ENCODE results near the gene SNED1.

The SNED1 gene

DNA sequence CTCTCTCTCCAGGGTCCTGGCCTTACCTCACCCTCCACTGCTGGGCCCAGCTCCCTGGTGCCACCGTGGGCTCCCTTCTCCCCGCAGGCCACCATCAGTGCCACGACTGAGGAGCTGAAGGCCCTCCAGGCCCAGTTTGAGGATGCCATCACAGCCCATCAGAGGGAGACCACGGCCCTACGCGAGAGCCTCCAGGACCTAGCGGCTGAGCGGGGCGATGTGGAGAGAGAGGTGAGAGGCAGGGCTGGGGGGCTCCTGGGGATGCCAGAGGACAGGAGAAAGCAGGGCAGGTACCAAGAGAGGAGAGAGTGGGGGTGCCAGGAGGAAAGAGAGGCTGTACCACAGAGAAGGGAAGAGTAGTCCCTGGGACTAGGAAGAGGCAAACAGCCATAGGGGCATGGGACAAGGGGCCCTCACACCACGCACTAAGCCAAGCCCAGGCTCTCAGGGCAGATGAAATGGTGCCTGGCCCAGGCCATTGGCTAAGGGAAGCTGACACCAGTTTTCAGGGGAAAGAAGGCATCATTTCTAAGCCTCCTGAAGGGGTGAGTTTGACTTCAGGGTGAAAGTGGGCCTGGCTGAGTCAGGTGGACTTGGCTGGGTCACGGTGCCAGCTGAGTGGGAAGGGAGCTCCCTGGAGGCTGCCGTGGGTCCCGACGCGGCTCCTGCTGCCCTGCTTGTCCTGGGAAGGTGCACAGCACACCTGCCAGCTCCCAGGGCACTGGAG is 39.0 kb upstream of the SNED1 start:
- Histone ChIP-seq H3K9me3 (no peaks in the 10 kb centered on the region), H3K4me3 (ENCODE audit: low read depth in 1 of 2, low read length in 1 of 2) (no peak overlapping the region), H3K4me1 (ENCODE audit: control insufficient read depth in 1 of 2, insufficient read depth in 1 of 2, low read depth in 1 of 2, low read length in 1 of 2) (peaks cover 0 to 4% of the 10 kb centered on the region in 2 experiments), H3K27me3 (no peaks in the 10 kb centered on the region), H3K27ac (no peak overlapping the region), H3K36me3 (no peaks in the 10 kb centered on the region)
- TF ChIP-seq, protein P1, sequence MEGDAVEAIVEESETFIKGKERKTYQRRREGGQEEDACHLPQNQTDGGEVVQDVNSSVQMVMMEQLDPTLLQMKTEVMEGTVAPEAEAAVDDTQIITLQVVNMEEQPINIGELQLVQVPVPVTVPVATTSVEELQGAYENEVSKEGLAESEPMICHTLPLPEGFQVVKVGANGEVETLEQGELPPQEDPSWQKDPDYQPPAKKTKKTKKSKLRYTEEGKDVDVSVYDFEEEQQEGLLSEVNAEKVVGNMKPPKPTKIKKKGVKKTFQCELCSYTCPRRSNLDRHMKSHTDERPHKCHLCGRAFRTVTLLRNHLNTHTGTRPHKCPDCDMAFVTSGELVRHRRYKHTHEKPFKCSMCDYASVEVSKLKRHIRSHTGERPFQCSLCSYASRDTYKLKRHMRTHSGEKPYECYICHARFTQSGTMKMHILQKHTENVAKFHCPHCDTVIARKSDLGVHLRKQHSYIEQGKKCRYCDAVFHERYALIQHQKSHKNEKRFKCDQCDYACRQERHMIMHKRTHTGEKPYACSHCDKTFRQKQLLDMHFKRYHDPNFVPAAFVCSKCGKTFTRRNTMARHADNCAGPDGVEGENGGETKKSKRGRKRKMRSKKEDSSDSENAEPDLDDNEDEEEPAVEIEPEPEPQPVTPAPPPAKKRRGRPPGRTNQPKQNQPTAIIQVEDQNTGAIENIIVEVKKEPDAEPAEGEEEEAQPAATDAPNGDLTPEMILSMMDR (IDR thresholded peaks at IDR 0.05) = no peak

DNA sequence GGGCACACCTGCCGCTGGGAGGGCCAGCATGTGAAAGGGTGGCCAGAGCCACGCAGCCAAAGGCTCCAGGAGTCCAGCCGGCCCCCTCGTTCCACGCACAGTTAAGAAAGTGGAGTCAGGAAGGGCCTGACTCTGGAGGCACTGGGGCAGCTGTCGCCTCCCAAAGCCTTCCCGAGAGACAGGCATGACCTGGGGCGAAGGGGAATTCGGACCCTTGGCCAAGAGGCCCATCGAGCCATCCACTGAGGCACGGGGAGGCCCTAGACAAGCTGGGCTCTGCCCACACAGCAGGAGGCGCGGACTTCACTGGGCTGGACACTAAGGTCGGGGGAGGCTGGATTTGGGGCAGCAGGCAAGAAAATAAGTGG is 38.5 kb upstream of the SNED1 start:
- H3K27ac ChIP-seq = no peak overlapping the region
- H3K36me3 ChIP-seq = no peaks in the 10 kb centered on the region
- TF ChIP-seq, protein P1 (IDR thresholded peaks at IDR 0.05) = no peak
- peaks cover under 1% of the 10 kb centered on the region for H3K27me3 ChIP-seq
- no peak overlapping the region for H3K4me3 ChIP-seq (ENCODE audit: low read depth in 1 of 2, low read length in 1 of 2)
- peaks cover 0 to 4% of the 10 kb centered on the region in 2 experiments for H3K4me1 ChIP-seq (ENCODE audit: control insufficient read depth in 1 of 2, insufficient read depth in 1 of 2, low read depth in 1 of 2, low read length in 1 of 2)
- no peaks in the 10 kb centered on the region for H3K9me3 ChIP-seq

DNA sequence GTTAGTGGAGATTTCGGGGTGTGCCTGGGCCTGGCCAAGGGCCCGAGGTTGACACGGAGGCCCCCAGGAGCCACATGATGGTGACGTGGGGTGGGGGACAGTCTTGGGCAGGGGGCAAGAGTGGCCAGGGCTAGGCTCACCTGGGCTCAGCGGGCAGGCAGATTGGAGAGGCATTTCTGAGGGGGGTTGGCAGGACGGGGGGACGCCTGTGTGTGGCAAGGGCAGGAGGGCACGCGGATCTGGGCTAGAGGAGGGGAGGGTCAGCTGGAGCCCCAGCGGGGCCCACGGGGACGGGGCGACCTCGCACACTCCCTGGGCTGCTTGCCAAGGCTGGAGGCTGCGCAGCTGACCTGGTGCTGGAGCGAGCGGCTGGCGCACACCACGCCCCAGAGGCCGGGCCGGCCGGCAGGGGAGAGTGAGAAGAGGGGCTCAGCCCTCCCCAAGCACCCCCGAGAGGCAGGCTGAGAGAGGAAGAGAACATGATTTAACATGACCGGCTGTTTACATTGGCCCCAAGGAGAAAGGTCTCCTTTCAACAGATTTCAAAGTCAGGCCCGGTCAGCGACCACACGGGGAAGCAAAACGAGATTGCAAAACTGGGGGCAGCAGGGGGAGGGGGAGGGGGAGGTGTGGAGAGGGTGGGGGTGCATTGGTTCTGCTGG is 38.0 kb upstream of the SNED1 start:
- TF ChIP-seq, protein P1 (IDR thresholded peaks at IDR 0.05) = no peak
- H3K4me1 ChIP-seq (ENCODE audit: control insufficient read depth in 1 of 2, insufficient read depth in 1 of 2, low read depth in 1 of 2, low read length in 1 of 2) = peaks cover 0 to 8% of the 10 kb centered on the region in 2 experiments
- H3K27me3 ChIP-seq = peaks cover 5% of the 10 kb centered on the region
- no peak overlapping the region for H3K27ac ChIP-seq
- no peaks in the 10 kb centered on the region for H3K9me3 ChIP-seq
- no peaks in the 10 kb centered on the region for H3K36me3 ChIP-seq
- H3K4me3 ChIP-seq (ENCODE audit: low read depth in 1 of 2, low read length in 1 of 2) = no peak overlapping the region

DNA sequence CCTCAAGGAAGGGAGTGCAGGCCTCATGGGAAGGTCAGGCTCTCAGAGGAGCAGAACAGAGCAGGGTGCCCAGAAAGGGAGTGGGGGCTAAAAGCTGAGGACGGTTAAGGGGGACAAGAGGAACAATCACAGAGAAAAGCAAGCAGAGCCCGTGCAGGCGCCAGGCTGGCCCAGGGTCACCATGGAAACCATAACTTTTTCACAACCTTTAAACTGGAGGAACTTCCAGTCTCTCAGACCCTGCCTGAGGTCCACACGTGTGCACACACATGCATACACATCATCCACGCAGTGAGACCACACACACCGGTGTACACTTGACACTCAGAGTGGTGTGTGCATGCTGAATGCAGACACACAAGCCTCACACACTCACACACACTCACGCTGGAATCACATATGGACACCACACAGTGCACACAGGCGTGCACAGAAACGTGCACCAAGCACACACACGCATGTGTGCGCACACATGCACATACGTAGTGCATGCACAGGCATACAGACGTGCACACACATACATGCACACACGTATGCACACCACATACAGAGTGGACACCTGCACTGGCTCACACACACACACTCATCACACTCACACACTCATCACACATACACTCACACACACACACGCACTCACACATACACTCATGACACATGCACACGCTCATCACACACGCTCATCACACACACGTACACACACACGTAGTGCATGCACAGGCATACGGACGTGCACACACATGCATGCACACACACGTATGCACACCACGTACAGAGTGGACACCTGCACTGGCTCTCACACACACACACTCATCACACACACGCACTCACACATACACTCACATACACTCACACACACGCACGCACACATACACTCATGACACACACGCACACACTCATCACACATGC is 37.2 kb upstream of the SNED1 start:
- TF ChIP-seq, protein P1 (IDR thresholded peaks at IDR 0.05) = no peak
- Histone ChIP-seq H3K36me3 (no peaks in the 10 kb centered on the region), H3K4me1 (ENCODE audit: control insufficient read depth in 1 of 2, insufficient read depth in 1 of 2, low read depth in 1 of 2, low read length in 1 of 2) (peaks cover 0 to 8% of the 10 kb centered on the region in 2 experiments), H3K27me3 (peaks cover 5% of the 10 kb centered on the region), H3K27ac (no peak overlapping the region), H3K4me3 (ENCODE audit: low read depth in 1 of 2, low read length in 1 of 2) (no peak overlapping the region), H3K9me3 (no peaks in the 10 kb centered on the region)

DNA sequence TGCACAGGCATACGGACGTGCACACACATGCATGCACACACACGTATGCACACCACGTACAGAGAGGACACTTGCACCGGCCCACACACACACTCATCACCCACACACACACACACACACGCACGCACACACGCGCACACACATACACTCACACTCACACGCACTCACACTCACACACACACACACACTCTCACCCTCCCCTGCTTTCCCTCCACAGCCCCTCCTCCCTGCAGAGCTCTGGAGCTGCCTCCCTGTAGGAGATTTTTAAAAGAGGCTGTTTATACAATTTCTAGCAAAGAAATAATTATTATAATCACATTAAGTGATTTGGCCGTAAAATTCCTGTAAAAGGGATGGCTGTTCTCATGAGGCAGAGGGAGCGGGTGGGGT is 36.5 kb upstream of the SNED1 start:
- TF ChIP-seq, protein P1 (IDR thresholded peaks at IDR 0.05) = no peak
- H3K27me3 ChIP-seq = peaks cover 5% of the 10 kb centered on the region
- no peaks in the 10 kb centered on the region for H3K36me3 ChIP-seq
- H3K4me3 ChIP-seq (ENCODE audit: low read depth in 1 of 2, low read length in 1 of 2) = no peak overlapping the region
- H3K9me3 ChIP-seq = no peaks in the 10 kb centered on the region
- H3K4me1 ChIP-seq (ENCODE audit: control insufficient read depth in 1 of 2, insufficient read depth in 1 of 2, low read depth in 1 of 2, low read length in 1 of 2) = peaks cover 0 to 8% of the 10 kb centered on the region in 2 experiments
- no peak overlapping the region for H3K27ac ChIP-seq

Measured in neutrophil (primary cell).